Loucy (cell line): ENCODE measurements around the gene TOR1B.

Experiments
- H2AFZ ChIP-seq: fragments of 200-600 bp; sonication (generic); 2 replicates; pipeline ENCODE4 v1.6.0; 2016; ENCODE audit warnings: antibody characterized with exemption, mild to moderate bottlenecking, low read length, moderate library complexity
- H3F3A ChIP-seq: fragments of 200-600 bp; 2 replicates; pipeline ENCODE4 v1.6.0; 2016; ENCODE audit warnings: antibody characterized with exemption, low read depth, mild to moderate bottlenecking
- H3K27me3 ChIP-seq: fragments of 200-600 bp; sonication (generic); 2 replicates; pipeline ENCODE4 v1.6.1; 2014; ENCODE audit warnings: low read length, mild to moderate bottlenecking; ENCODE audit not compliant: insufficient read depth, poor library complexity, severe bottlenecking
- H3K36me3 ChIP-seq: fragments of 200-600 bp; sonication (generic); 2 replicates; pipeline ENCODE4 v1.6.1; 2016; ENCODE audit warnings: low read length; ENCODE audit not compliant: insufficient read depth
- H3K4me1 ChIP-seq: fragments of 200-600 bp; sonication (generic); 2 replicates; pipeline ENCODE4 v1.5.1; 2014; ENCODE audit warnings: low read length, mild to moderate bottlenecking; ENCODE audit not compliant: insufficient read depth, poor library complexity, severe bottlenecking
- H3K4me2 ChIP-seq: fragments of 200-600 bp; sonication (generic); 2 replicates; pipeline ENCODE4 v1.6.0; 2014; ENCODE audit warnings: antibody characterized with exemption, low read length, low read depth, mild to moderate bottlenecking; ENCODE audit not compliant: poor library complexity, severe bottlenecking
- H3K4me3 ChIP-seq: fragments of 200-600 bp; sonication (generic); 2 replicates; pipeline ENCODE4 v1.5.1; 2014; ENCODE audit warnings: low read length, mild to moderate bottlenecking, mixed read lengths; ENCODE audit not compliant: poor library complexity, severe bottlenecking
- H3K79me2 ChIP-seq: fragments of 200-600 bp; sonication (generic); 2 replicates; pipeline ENCODE4 v1.6.1; 2014; ENCODE audit warnings: low read length; ENCODE audit not compliant: insufficient read depth
- H3K9ac ChIP-seq: fragments of 200-600 bp; sonication (generic); 2 replicates; pipeline ENCODE4 v1.6.0; 2014; ENCODE audit warnings: mild to moderate bottlenecking, low read depth, low read length, moderate library complexity; ENCODE audit not compliant: poor library complexity, severe bottlenecking
- H3K9me2 ChIP-seq: fragments of 200-600 bp; sonication (generic); replicated peaks from 2 replicates; pipeline ENCODE4 v1.6.1; 2016; ENCODE audit warnings: low read depth, low read length, mixed read lengths
- H3K9me3 ChIP-seq: fragments of 200-600 bp; sonication (generic); 2 replicates; pipeline ENCODE4 v1.6.1; 2014; ENCODE audit warnings: mild to moderate bottlenecking, antibody characterized with exemption, low read length, low read depth; ENCODE audit not compliant: insufficient read depth
- H4K20me1 ChIP-seq: fragments of 200-600 bp; sonication (generic); 2 replicates; pipeline ENCODE4 v1.6.0; 2014; ENCODE audit warnings: antibody characterized with exemption, low read length, mild to moderate bottlenecking; ENCODE audit not compliant: insufficient read depth, poor library complexity, severe bottlenecking
- EZH2phosphoT487 ChIP-seq: fragments of 200-600 bp; IDR thresholded peaks from 2 replicates; pipeline ENCODE4 v1.6.1; 2018; ENCODE audit warnings: antibody characterized with exemption, mild to moderate bottlenecking, moderate library complexity, borderline replicate concordance
- TF ChIP-seq, protein P1 (sequence below): fragments of 200-600 bp; sonication (generic); conservative IDR thresholded peaks from 2 replicates; pipeline ENCODE4 v1.5.1; 2014; ENCODE audit warnings: mild to moderate bottlenecking, antibody characterized with exemption, low read length

The TOR1B gene

DNA sequence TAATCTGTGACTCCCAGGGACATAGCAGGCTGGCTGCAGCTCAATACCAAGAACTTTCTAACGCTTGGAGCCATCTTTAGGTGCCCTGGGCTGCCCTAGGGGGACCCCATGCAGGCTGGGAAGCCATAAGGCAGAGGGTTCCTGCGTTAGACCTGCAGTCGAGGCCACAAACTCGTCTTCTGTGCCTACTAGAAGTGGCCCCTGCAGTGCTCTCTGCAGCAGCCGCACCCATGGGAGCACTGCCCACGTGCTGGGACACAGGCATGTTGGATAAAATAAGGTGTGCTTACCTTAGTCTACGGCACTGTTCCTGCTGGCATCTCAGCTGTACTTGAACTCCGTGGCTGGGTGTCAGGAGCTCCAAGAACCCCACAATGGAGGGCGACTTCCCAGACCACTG is 9.4 kb downstream of the TOR1B start:
- no peaks in the 10 kb centered on the region; the same call in 1 of the 2 replicates for H3K36me3 ChIP-seq
- TF ChIP-seq, protein P1, sequence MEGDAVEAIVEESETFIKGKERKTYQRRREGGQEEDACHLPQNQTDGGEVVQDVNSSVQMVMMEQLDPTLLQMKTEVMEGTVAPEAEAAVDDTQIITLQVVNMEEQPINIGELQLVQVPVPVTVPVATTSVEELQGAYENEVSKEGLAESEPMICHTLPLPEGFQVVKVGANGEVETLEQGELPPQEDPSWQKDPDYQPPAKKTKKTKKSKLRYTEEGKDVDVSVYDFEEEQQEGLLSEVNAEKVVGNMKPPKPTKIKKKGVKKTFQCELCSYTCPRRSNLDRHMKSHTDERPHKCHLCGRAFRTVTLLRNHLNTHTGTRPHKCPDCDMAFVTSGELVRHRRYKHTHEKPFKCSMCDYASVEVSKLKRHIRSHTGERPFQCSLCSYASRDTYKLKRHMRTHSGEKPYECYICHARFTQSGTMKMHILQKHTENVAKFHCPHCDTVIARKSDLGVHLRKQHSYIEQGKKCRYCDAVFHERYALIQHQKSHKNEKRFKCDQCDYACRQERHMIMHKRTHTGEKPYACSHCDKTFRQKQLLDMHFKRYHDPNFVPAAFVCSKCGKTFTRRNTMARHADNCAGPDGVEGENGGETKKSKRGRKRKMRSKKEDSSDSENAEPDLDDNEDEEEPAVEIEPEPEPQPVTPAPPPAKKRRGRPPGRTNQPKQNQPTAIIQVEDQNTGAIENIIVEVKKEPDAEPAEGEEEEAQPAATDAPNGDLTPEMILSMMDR = no peak
- no peak for TF ChIP-seq EZH2phosphoT487

DNA sequence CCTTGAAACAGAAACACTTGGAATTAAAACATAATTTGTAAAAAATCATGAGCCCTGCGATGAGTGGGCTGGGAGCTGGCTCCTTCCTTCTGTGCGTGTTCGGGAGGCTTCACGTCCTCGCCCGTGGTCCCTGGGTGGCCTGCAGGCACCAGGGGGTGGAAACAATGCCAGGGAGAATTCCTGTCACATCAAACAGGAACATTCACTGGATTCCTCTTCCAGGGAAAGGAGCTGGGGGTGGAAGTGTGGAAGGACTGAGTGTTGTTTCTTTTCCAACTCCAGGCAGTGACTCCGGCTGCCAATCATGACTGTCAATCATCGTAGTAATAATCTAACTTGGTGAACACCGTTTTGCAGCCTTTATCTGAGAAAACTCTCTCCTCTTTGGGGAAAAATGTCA is 10.7 kb downstream of the TOR1B start:
- H3K4me1 ChIP-seq = no peaks in the 10 kb centered on the region
- H3K27me3 ChIP-seq = no peaks in the 10 kb centered on the region
- no peaks in the 10 kb centered on the region for H3F3A ChIP-seq
- no peak overlapping the region for H3K4me2 ChIP-seq
- H3K9me2 ChIP-seq = no peaks in the 10 kb centered on the region
- no peak for TF ChIP-seq EZH2phosphoT487
- TF ChIP-seq, protein P1 = no peak
- H3K4me3 ChIP-seq = no peak overlapping the region
- no peaks in the 10 kb centered on the region for H4K20me1 ChIP-seq
- no peak overlapping the region for H3K9ac ChIP-seq
- no peaks in the 10 kb centered on the region; the same call in 1 of the 2 replicates for H3K36me3 ChIP-seq
- no peaks in the 10 kb centered on the region for H3K9me3 ChIP-seq
- no peak overlapping the region for H2AFZ ChIP-seq
- no peaks in the 10 kb centered on the region for H3K79me2 ChIP-seq

More for the DNA sequence above, 9.4 kb downstream of the TOR1B start:
- Histone ChIP-seq H4K20me1 (no peaks in the 10 kb centered on the region), H3K4me1 (no peaks in the 10 kb centered on the region), H3F3A (no peaks in the 10 kb centered on the region), H3K9me2 (no peaks in the 10 kb centered on the region), H3K4me2 (no peak overlapping the region), H3K79me2 (no peaks in the 10 kb centered on the region), H3K27me3 (no peaks in the 10 kb centered on the region), H3K4me3 (no peak overlapping the region), H3K9me3 (no peaks in the 10 kb centered on the region), H2AFZ (no peak overlapping the region), H3K9ac (no peak overlapping the region)

DNA sequence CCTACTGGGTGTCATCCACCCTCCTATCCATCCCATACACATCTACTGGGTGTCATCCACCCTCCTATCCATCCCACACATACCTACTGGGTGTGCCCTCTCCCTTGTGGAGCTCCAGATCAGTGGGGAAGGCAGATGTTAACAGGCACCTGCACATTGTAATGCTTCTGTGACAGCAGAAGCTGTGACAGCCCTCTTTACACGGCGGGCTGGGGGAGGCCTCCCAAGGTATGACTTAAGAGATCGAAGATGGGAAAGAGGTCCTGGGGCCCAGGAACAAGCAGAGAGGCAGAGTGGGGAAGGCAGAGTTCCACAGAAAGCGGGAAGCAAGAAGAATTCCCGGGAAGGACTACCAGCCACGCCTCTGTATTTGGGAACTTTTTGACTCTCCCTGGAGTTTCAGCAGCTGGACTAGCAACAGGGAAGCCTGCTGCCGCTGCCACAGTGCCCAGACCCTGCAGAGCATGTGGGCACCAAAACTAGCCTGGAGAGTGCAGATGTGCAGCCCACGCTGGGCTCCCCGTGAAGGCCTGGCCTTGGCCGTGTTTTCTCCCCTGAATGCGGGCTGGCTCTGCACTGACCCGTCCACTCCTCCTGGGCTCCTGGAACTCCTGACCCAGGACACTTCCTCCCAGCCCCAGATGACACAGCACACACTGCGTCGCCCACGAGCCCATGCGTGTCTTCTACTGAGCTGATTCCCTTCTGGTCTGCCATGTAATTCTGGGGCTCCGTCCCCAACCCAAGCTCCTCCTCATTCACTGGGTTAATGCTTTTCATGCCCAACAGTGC is 11.6 kb downstream of the TOR1B start:
- Histone ChIP-seq H3K4me3 (no peak overlapping the region), H3K79me2 (no peaks in the 10 kb centered on the region), H3K4me2 (no peak overlapping the region), H4K20me1 (no peaks in the 10 kb centered on the region), H2AFZ (no peak overlapping the region), H3K9ac (no peak overlapping the region), H3K9me2 (no peaks in the 10 kb centered on the region), H3K36me3 (no peaks in the 10 kb centered on the region; the same call in 1 of the 2 replicates), H3F3A (no peaks in the 10 kb centered on the region), H3K4me1 (no peaks in the 10 kb centered on the region), H3K27me3 (no peaks in the 10 kb centered on the region), H3K9me3 (no peaks in the 10 kb centered on the region)
- no peak for TF ChIP-seq EZH2phosphoT487
- TF ChIP-seq, protein P1 = no peak
